HG02970 (cell line): Measurements from ENCODE around the gene MAL.
"Not testable (repeated sequence)": the region's sequence is repeated elsewhere in the genome, so short reads cannot be mapped to it uniquely, and the experiment has no call there.

Experiments
- ATAC-seq: cut with Tn5 transposase; IDR thresholded peaks from one replicate; pipeline ENCODE4 v1.9.1; 2021; ENCODE audit warnings: mild to moderate bottlenecking, moderate library complexity, moderate number of reproducible peaks; ENCODE audit not compliant: unreplicated experiment, low FRiP score

Gene MAL

DNA sequence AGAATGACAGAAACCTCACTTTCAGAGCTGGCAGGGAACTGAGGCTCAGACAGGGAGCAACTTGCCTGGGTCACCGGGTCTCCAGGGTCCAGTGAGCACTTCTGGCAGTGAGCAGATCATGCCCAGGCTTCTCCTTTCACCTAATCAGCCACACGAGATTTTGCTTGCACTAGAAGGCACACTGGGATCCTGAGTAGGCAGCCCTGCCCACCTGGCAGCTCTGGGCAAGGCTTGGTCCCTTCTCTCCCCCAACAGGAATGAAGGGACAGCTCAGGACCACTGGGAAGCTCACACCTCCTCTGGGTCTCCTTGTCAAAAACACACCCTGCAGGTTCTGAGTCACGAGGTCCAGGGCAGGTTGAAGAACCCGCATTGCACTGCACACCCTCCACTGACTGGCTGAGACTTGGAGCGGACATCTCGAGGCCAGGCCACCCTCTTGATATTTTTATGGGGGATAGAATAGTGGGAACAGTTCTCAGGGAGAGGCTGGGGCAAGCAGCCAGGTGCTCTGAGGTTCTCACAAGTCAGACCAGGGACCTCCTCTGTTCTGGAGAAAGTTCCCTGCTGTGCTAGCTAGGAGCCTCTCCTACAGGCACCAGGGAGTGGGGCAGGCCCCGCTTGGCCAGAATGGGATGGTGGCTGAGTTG, 5.7 kb downstream of the MAL start:
- ATAC-seq = no peak

DNA sequence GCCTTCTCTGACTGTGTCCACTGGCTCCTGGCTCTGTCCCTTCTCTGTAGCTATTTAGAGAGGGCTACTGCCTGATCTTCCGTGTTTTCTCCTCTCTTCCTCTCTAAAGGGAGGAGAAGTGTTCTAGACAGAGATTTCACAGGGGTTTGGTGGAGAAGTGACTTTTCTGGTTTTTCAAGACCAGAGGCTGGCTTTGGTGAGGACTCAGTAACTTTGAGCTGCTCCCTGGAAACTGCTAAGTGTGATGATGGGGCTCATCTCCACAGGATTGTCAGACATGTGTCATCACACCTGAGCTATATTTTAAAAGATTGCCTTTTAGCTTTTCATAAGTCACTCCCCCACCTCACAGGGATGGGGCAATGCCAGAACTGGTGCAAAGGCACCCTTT, 6.2 kb downstream of the MAL start:
- no peak for ATAC-seq

DNA sequence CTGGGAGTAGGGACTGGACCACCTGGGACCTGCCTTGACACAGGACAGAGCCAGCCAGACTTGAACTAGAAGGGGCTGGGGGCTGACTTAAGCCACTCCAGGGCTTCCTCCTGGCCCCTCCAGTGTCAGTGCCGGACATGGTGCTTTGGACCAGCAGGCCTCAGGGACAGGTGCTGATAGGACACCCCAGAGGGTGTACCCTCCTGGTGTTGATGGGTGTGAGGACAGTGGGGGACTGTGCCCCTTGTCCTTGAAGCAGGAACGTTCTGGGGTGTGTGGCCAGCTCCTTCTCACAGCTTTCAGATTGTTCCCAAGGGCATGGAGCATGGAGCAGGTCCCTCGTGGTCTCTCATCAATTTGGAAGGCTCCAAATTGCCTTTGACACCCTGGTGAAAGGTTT, 6.8 kb downstream of the MAL start:
- ATAC-seq = no peak

DNA sequence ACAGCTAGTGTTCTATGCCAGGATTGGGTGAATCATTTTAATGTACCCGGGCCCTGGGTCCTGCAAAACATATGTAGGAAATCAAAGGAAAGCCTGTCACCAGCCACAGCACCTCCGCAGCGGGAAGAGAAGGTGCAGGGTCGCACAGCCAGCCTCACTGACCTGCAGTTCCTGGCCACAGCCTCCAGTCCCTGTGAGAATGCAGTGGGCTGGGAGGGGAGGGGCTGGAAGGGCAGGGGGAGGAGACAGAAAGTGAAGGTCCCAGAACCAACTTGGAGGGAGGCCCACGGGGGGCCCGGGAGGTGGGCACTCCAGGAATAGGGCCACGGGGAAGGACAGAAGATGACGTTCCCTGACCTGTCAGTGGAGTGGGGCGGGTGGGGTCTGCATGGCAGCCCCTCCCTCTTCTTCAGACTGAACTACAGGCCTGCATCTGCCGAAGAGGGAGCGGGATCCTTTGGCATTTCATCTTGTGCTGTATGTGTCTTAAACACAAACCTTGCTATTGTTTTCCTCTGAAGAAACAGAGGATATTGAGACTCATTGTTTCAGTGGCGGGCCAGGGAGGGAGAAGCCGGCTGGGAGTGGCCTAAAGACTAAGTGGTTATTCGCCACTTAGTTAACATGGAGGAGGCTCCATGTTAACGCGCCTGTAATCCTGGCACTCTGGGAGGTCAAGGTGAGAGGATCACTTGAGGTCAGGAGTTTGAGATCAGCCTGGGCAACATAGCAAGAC, 7.5 kb downstream of the MAL start:
- ATAC-seq = no peak

DNA sequence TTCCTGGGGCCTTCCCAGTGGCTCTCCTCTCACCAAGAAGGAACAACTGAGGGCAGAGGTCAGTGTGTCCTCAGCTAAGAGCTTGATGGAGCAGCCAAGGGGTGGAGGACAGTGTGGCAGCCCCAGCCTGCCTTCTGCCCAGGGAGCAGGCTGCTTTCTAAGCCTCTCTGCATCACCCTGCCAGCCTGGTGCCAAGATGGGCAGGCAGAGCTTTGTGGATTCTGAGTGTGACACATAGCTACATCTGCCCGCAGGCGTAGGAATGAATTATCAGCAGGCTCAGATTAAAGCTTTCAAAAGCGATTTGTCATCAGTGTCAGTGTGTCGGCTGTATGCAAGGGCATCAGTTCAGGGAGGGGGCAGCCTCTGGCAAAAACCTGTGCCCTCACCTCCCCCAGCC, 8.7 kb downstream of the MAL start:
- no peak for ATAC-seq

DNA sequence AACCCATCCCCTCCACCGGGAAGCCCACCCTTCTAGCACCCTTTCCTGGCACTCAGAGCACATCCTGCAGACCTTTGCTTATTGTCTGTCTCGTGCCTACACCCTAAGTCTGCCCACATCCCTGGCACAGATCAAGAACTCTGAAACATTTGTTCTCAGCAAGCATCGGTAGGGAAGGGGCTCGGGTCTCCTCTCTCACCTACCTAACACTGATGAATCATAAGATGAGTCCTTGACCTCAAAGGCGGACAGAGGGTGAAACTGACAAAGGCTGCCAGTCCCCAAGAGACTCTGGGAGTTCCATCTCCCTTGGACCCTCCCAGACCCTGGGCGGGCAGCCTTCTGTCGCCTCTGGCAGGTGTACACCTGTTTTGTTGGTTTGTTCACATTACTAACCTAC, 9.3 kb downstream of the MAL start:
- ATAC-seq = no peak

DNA sequence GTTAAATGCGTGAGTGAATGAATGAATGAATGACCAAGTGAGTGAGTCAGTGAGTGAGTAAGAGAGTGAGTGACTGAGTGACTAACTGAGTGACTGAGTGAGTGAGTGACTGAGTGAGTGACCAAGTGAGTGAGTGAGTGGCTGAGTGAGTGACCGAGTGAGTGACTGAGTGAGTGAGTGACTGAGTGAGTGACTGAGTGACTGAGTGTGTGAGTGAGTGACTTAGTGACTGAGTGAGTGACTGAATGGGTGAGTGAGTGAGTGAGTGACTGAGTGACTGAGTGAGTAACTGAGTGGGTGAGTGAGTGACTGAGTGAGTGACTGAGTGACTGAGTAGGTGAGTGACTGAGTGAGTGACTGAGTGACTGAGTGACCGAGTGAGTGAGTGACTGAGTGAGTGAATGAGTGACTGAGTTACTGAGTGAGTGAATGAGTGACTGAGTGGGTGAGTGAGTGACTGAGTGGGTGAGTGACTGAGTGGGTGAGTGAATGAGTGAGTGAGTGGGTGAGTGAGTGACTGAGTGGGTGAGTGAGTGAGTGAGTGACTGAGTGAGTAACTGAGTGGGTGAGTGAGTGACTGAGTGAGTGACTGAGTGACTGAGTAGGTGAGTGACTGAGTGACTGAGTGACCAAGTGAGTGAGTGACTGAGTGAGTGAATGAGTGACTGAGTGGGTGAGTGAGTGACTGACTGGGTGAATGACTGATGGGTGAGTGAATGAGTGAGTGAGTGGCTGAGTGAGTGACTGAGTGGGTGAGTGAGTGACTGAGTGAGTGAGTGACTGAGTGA, 11.3 kb downstream of the MAL start:
- ATAC-seq = no peak

DNA sequence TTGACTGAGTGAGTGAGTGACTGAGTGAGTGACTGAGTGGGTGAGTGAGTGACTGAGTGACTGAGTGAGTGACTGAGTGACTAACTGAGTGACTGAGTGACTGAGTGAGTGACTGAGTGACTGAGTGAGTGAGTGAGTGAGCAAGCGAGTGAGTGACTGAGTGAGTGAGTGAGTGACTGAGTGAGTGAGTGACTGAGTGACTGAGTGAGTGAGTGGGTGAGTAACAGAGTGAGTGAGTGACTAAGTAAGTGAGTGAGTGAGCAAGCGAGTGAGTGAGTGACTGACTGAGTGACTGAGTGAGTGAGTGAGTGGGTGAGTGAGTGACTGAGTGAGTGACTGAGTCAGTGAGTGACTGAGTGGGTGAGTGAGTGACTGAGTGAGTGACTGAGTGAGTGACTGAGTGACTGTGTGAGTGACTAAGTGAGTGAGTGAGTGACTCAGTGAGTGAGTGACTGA, 11.9 kb downstream of the MAL start:
- no peak for ATAC-seq

DNA sequence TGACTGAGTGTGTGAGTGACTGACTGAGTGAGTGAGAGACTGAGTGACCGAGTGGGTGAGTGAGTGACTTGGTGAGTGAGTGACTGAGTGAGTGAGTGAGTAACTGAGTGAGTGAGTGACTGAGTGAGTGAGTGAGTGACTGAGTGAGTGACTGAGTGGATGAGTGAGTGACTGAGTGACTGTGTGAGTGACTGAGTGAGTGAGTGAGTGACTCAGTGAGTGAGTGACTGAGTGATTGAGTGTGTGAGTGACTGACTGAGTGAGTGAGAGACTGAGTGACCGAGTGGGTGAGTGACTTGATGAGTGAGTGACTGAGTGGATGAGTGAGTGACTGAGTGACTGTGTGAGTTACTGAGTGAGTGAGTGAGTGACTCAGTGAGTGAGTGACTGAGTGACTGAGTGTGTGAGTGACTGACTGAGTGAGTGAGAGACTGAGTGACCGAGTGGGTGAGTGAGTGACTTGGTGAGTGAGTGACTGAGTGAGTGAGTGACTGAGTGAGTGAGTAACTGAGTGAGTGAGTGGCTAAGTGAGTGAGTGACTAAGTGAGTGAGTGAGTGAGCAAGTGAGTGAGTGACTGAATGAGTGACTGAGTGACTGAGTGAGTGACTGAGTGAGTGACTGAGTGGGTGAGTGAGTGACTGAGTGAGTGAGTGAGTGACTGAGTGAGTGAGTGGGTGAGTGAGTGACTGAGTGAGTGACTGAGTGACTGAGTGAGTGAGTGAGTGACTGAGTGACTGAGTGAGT, 12.5 kb downstream of the MAL start:
- not testable (repeated sequence) for ATAC-seq

DNA sequence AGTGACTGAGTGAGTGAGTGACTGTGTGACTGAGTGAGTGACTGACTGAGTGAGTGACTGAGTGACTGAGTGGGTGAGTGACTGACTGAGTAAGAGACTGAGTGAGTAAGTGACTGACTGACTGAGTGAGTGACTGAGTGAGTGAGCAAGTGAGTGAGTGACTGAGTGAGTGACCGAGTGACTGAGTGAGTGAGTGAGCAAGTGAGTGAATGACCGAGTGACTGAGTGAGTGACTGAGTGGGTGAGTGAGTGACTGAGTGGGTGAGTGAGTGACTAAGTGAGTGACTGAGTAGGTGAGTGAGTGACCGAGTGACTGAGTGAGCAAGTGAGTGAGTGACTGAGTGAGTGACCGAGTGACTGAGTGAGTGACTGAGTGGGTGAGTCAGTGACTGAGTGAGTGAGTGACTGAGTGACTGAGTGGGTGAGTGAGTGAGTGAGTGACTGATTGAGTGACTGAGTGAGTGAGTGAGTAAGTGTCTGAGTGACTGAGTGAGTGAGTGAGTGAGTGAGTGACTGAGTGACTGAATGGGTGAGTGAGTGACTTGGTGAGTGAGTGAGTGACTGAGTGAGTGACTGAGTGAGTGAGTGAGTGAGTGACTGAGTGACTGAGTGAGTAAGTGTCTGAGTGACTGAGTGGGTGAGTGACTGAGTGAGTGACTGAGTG, 13.3 kb downstream of the MAL start:
- ATAC-seq = no peak

DNA sequence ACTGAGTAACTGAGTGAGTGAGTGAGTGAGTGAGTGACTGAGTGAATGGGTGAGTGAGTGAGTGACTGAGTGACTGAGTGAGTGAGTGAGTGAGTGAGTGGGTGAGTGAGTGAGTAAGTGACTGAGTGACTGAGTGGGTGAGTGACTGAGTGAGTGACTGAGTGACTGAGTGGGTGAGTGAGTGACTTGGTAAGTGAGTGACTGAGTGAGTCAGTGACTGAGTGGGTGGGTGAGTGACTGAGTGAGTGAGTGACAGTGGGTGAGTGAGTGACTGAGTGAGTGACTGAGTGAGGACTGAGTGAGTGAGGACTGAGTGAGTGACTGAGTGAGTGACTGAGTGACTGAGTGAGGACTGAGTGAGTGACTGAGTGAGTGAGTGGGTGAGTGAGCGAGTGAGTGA, 13.9 kb downstream of the MAL start:
- no peak for ATAC-seq

DNA sequence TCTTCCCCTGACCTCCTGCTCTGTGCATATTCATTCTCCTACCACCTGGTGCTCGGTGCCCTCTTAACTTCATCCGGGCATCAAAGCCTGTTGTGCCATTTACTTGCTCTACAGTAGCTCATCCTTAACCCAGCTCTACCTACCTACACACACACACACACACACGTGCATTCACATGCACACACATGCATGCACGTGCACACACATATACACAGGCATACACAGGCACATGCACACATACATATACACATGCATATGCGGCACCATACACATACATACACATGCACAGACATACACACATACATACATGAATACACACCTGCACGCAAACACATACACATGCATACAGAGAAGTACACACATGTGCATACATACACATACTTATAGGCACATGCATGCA, 14.5 kb downstream of the MAL start:
- no peak for ATAC-seq

DNA sequence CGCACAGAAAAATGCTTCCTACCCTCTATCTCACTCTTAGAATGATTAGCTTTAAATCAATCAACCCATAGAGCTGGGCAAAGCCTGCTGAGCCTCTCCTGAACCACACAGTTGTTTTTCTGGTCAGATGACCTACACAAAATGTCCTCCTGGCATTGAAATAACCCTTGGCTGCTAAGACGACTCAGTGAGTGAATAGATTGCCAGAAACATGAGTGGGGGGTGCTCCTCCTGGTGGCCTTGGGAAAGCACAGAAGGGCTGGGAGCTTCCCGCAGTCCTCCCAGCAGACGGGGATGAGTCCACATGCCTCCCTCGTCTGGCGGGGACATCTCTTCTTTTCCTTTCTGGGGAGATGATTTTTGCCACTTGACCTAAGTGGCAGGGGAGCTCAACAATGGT, 14.9 kb downstream of the MAL start:
- no peak for ATAC-seq

DNA sequence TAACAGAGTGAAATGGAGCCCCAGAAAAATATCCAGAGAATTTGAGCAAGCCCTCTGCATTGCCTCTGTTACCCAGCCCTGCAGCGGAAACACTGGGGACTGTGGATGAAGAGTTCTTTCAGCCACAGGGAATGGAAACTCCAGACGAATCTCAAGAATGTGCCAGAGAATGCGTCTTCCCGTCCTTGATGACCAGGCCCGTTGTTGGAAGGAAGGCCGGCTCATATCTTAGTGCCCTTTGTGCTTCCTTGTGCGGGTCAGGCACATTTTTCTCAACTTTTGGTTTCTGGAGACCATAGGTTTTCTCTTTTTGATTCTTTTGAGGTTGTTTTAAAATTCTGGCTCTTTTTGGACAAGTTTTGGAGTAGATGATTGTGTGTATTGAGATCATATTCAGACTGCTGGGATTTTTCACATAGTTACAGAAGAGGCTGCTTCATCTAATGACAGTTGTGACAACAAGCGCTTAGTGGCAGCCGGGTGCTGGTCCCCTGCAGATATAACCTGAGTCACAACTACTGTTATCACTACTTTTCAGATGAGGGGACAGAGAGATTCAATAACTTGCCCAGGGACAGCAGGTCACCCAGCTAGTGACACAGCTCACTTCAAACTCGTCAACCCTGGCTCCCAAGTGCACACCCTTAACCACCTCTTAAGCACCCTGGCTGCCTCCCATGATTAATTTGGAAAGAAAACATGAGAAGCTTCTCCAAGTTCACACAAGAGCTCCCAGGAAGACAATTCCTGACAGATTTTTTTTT, 15.7 kb downstream of the MAL start:
- no peak for ATAC-seq

DNA sequence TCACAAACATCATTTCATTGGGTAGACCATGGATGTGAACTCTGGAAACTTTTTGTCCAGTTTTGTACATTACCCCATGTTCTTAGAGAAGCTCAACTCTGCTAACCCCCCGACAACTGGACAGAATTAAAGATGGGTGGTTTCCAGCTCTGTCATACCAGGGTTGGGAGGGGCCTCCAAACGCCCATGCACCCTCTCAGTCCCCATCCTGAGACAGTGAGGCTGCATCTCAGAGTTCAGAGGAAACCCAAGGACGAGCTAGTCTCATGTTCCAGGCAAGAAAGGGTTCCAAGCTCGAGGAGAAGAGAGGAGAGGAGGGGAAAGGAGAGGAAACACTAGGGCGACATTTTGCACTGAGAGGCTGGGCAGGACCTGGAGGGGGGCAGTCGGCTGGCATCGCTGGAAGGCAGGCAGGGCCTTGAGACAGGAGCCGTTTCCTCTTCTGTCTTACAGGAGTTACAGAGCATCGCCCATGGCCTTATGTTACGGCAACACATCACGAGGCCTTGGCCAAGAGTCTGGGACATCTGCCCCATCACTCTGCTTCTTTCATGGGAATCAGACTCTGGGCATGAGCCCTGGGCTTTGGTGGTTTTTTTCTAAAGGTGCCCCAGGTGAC, 16.4 kb downstream of the MAL start:
- ATAC-seq = no peak

DNA sequence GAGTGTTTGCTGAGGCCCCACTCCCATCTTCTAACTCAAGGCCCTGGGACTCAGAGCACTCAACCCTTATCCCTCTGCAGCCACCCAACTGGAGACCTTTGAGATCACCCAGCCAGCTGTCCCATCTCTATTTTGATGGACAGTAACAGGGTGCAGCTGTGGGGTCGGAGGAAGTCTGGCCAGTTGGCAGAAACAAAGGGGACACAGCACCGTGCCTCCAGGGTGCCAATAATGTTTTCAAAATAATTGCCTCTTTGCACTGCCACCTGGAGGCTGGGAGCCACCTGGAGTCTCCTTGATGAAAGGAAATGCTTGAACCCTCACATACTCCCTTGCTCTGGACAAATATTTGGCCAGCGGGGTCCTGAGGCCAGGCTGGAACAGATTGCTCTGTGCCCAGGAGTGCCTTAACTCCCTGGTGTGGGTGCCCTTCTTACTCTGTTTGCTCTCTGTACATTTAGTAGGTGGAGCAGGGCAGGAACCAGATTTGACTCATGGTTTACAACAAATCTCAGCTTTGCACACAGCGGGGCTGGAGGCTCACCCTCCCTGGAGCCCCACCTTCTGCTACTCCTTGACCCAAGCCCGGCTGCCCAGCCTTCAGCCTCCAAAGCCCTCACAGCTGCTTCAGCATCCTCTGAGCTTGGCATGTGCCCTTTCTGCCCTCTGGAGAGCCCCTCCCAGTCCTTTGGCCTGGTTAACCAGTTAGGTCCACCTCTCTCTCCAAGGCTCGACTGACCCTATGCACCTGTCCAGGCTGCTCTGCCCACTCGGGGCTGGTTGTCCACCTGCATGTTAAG, 17.2 kb downstream of the MAL start:
- no peak for ATAC-seq

DNA sequence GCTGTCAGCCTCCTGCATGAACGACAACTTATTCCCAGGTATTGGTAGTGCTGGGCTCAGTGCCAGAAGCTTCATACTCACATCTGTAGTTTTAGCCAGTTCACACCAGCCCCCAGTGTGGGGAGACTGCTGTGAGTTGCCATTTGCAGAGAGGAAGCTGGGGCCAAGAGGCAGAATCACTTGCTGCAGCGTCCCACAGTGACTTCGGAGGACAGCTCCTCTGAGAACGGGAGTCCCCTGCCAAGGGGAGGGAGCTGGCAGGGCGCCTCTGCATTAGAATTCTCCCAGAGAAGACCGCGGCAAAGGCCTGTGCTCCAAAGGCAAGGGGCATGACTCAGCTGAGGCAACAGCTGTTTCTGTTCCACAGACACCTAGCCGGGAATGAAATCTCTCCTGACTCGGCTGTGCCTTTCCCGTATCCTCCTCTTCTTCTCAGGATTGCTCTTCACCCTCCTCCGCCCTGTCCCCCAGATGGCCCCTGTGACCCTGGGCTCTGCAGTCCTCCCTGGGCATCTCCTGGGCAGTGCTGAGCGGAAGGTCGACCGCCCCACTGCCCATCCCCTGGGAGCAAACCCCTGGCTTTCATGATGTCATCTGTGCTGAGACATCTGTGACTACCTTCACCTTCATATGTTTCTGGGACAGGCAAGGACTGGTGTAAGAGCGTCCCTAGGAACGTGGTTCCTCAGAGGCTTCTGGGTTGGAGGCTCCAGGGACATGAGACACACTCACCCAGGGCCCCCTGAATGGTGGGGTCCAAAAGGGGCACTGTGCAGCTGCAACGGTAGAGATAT, 18.0 kb downstream of the MAL start:
- ATAC-seq = no peak

DNA sequence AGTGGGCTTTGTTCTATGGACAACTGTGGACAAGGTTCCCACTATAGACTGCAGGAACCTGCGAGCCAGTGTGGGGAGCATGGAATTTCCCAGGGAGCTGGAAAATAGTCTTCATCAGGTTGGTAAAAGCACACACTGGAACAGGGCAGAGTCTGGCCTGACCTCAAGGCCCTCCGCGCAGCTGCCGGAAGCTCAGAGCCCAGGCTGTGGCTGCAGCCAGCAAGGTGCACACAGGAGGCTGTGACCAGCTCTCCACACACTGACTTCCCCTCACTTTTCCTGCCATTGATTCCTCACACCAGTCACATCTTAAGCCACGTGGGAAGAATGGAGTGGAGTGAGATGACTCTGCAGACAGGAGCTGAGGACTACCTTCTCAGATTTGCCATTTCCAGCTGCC, 19.1 kb downstream of the MAL start:
- no peak for ATAC-seq
